ENCODE measurements around the gene RAB31.
"Not testable (repeated sequence)": the region's sequence is repeated elsewhere in the genome, so short reads cannot be mapped to it uniquely, and the experiment has no call there.

Gene RAB31

GRCh38 chr18:9708057-9708433, at the start of gene RAB31:
RAB31 (plus strand) TSS chr18:9708301; CDS start chr18:9708406, 105 bp downstream.
- no peak for DNase-seq (ENCODE audit: low read depth in 3 of 3)

DNA sequence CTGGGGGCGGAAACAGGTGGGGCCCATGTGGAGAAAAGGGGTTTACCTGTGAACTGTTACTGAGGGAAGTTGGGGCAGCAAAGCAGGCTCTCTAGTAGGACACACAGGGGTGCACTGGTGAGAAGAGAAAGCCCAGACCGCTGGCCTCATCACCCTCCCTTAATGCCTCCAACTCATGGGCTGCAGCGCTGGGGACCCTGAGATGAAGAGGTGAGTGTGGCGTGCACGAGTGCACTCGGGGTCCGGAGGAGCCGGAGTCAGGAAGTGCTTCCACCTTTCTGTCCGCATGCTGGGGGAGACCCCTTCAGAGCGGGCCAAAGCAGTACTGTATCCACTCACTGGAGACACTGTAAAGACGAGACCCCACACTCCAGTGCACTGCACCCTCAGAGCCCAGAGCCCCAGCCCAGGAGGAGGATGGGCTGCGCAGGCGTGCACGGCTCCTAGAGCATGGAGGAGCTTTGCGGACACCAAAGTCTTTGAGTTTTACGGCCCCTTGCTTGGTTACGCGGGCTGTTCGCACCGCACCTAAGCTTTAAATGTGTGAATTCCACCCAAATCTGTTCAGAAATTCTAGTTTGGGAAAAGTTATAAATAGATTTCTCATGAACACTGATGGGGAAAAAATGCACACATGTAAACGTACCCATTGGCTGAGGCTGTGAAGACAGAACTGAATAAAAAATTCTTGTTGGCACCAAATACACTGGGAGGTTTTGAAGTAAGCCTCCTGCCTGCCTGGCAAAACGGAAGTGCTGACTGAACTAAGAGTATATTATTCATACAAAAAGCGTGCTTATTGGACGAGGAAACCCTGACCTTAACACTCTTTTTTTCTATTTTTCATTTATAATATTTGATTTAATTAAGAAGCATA, 48.4 kb upstream of the RAB31 start:
- no peak for DNase-seq (ENCODE audit: low read depth in 3 of 3)

GRCh38 chr18:9661564-9661963, 46.5 kb upstream of the RAB31 start:
- DNase-seq (ENCODE audit: low read depth in 3 of 3), result no peak

GRCh38 chr18:9663377-9663776, 44.7 kb upstream of the RAB31 start:
- no peak for DNase-seq (ENCODE audit: low read depth in 3 of 3)

GRCh38 chr18:9665314-9665713, 42.8 kb upstream of the RAB31 start:
- no peak for DNase-seq (ENCODE audit: low read depth in 3 of 3)

DNA sequence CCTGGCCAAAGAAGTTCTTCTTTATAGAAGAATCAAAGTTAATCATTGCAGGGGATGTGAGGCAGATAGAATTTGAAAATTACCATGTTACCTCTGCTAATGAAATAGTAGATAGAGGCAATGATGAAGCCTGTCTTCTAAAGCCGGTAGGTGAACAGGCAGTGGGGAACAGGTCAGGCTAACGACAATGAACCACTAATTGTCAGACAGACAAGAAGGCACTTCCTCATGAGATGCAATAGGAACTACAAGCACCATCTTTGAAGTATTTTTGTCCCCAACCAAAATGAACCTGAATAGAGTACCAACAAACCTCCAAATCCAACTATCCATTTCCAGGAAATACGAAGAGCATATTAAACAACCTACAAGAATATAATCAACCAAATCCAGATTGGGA, 41.6 kb upstream of the RAB31 start:
- DNase-seq (ENCODE audit: low read depth in 3 of 3), result no peak

DNA sequence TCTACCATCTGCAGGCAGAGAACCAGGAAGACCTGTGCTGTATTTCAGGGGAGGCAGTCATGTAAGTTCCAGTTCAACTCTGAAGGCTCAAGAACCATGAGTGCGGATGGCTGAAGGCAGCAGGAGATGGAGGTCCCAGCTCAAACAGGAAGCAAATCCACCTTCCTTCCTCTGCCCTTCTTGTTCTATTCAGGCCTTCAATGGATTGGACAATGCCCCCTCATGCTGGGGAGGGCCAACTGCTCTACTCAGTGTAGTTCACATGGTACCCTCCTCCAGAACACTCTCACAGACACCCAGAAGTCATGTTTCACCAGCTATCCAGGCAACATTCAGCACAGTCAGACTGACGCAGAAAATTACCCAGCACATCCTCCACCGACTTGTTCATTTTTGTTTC, 39.1 kb upstream of the RAB31 start:
- no peak for DNase-seq (ENCODE audit: low read depth in 3 of 3)

DNA sequence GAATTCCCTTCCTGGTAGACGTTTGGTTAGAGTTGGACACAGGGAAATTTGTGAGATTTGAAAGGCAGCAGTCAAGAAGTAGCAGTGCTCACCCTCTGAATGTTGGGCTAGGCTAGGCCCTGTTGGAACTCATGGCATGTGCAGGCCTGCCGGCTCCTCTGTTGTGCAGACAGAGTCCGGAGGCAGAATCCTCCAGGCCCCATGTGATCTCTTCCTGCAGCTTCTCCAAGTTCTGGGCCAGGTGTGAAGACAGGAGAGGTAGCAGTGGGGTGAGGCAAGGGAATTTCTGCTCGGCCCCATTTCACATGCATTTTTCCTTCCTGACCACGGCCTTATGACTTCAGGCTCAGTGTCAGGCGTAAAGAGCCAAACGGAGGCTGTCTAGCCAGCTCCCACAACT, 36.9 kb upstream of the RAB31 start:
- no peak for DNase-seq (ENCODE audit: low read depth in 3 of 3)

DNA sequence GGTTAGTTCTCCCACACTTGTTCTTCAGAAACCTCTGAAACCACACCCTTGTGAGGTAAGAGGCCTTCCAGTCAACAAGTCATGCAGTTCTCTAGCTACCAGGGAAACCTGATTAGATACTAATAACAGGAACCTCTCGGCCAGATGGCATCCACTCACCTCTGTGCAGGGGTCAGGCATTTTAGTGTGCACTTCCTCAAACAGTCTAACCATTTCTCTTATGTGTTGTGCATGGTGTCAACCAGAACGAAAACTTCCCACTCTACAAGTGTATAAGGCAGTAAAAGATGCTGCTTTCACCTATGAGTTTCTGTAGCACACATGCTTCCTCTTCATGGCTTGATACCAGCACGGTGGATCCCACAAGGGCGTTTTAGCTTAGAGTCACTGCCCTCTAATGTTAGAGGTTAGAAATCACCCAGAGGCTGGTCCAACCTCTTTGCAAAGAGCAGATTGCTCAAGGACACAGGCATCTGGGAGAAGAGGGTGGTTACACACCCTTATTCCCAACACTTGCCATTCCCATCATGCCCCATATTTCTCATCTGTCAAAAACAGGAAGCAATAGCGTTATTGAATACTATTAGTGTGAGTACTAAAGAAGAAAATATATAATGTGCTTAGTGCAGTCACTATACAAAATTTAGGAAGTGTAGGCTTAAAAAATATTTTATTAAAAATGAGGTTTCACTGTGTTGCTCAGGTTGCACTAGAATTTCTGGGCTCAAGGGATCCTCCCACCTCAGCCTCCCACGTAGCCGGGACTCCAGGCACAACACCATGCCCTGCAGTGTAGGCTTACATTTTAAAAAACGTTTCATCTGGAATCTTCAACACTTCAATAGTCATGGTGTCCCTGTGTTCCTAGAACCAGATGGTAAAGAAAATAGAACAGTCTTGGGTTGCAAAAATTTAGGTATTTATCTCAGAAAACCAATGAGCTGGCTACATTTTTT, 34.5 kb upstream of the RAB31 start:
- DNase-seq (ENCODE audit: low read depth in 3 of 3), result no peak

DNA sequence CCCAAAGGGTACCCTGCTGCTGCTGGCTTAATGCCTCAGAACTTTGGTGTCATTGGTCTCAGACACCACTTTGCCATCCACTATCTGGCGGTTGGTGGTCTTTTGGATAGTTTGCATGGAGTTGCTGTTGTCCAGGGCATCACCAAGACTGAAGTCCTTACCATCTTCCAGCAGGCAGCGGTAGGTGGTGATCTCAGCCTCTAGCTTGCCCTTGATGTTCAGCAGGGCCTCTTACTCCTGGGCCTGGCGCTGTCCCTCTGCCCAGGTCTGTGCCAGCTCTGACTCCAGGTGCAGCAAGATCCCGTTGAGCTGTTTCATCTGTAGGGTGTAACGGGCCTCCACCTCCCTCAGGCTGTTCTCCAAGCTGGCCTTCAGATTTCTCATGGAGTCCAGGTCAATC, 29.9 kb upstream of the RAB31 start:
- not testable (repeated sequence) for DNase-seq (ENCODE audit: low read depth in 3 of 3)

DNA sequence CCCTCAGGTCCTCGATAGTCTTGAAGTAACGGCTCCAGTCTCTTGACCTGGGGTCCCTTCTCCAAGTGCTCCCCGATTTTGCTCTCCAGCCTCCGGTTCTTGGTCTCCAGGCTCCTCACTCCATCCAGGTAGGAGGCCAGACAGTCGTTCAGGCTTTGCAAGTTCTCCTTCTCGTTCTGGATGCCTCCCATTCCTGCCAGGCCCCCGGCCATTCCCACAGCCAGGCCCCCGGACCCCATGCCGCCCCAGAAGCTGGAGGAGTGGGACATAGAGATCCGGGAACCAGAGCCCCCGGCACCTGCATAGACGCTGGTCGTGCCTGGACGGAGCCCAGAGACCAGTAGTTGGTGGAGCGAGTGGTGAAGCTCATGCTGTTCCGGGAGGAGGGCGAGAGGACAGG, 29.0 kb upstream of the RAB31 start:
- DNase-seq (ENCODE audit: low read depth in 3 of 3), result no peak

DNA sequence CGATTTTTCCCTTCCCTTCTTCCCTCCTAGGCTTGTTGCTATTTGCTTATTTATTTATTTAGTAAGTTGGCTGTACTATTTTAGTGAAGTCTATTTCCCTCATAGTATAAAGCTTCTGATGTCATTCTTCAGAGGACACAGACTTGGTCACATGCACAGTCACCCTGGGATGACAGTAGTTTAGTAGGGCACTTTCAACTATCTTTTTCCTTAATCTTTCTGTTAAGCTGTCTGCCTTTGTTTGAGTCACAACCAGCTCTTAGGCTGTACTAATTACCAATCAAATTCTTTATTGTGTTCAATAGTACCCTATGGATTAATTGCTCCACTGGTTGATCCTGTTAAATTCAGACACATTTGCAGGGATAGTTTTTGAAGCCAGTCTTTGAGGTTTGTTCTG, 26.9 kb upstream of the RAB31 start:
- DNase-seq (ENCODE audit: low read depth in 3 of 3), result no peak

- no peak for DNase-seq (ENCODE audit: low read depth in 3 of 3)
These were observed 25.5 kb upstream of the RAB31 start for GRCh38 chr18:9682572-9682971.

GRCh38 chr18:9683418-9684396, 24.4 kb upstream of the RAB31 start:
- no peak for DNase-seq (ENCODE audit: low read depth in 3 of 3)

DNA sequence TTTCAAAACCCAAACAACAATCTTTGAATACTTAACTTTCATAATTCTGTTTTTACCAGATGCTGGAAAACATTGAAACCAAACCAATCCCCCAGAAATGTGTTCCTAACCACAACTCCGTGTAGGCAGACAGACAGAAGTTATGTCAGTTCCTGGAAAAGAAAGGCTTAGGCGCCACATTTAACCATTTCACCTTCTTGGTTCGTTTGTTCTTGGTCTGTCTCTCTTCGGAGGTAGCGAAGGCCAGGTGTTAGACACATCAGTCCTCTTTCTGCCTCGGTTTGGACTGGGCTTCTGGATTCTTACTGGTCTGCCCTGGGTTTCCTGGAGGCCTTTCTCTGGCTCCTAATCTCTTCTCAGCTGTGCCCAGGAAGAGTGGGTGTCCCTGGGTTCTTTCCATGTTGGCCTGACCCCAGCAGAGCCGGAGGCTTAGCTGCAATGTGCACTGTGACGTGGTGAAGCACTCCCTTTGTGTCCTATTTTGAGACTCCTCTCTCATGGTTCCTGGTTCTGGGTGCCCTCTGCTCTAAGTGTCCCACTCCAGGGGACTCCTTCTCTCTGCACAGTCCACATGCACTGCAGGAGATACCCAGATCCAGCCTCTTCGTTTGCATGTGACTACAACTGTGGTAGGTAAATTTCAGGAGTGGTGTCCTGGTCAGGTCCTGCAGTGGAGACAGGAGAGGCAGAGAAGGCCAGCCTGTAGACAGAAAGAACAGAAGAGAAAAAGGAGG, 23.1 kb upstream of the RAB31 start:
- DNase-seq (ENCODE audit: low read depth in 3 of 3), result no peak

DNA sequence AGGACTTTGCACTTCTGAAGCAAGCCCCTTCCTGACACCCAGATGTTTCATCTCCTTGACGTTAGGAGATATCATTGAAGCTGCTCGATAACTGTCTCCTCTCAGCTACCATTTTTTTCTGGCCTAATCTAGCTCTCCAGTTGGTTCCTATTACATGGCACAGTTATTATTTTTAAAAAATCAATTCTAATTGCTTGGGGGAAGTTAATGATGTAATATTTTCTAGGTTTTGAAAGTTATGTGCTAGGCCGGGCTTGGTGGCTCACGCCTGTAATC, 22.5 kb upstream of the RAB31 start:
- DNase-seq (ENCODE audit: low read depth in 3 of 3), result no peak

DNA sequence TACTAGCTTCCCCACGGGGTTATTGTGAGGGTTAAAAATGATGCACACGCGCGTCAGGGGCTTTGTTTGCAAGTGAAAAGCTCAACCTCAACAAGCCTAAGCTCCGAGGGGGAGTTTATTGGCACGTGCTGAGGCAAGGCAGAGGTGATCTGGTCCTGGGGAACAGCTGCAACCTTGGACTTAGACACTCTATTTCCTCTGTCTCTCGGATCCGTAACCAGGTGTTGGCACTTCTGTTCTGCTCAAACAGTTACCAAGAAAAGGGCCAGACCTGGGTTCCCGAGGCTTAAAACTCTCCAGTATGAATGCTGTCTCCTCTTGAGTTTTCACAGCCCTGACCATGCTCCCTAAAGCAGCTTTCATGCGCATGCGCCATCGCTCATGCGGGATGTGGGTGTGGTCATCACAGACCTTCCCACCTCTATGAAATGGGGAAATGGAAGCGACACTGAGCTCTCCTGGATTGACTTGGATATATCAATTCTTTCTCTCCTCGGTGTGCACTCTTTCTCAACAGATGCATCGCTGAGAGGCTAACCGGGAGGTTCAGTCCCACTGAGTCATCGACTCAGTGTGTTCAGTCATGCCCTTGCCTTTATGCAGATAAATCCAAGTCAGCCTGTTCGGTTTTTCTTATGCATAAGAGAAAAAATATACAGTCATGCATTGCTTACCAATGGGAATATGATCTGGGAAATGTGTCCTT, 19.9 kb upstream of the RAB31 start:
- no peak for DNase-seq (ENCODE audit: low read depth in 3 of 3)

- no peak for DNase-seq (ENCODE audit: low read depth in 3 of 3)
These were observed 18.8 kb upstream of the RAB31 start for GRCh38 chr18:9689253-9689652.

- DNase-seq (ENCODE audit: low read depth in 3 of 3), result no peak
These were observed 17.5 kb upstream of the RAB31 start for GRCh38 chr18:9690418-9691188.

DNA sequence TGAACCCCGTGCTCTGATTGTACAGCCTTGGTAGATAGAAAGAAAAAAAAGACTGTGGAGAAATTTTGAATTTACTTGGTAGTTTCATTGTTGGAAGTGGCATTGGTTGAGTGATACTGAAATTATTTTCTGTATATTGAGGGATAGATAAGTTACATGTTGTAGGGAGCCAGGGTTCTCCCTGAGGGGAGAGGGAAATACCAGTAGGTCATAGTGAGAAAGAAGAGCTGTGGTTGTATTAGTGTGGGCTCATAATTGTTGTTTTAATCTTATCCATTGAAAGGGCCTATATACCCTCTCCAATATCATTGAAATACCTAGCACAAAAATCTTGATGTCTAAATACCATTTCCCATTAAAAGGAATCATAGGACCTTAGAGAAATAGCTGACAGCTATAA, 16.9 kb upstream of the RAB31 start:
- no peak for DNase-seq (ENCODE audit: low read depth in 3 of 3)
